Measurements from ENCODE around the gene LARGE1. TPM values are rescaled to one million over a fixed set of nuclear protein-coding genes. Genes with fewer than 3 reads are reported as not detected.

Gene LARGE1
- total and polyA plus RNA-seq, 9 of the 15 experiments (the other 6 are each of a cell fraction or from before 2014, with no cell fraction given): 0.01 to 0.66 (median 0.14) TPM; not detected in 2

DNA sequence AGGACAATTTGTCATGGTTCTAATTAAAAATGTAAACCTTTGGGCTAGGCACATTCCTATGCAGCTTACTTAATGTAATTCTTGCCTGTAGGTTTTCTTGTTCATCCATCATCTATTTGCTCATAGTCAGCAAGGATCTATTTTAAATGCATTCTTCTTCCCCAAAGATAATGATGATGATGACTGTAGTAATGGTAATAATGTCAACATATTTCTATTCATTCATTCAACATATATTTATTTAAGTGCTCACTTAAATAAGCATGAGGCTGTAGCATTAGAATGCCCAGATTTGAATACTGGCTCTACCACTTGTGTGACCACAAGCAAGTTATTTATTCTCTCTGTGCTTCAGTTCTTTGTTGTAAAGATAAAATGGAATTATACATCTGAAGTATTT is 692.5 kb downstream of the LARGE1 start (continued):
- no peak for TF ChIP-seq PTTG1 (tag; IDR thresholded peaks at IDR 0.05; ENCODE audit: low read depth)
- TF ChIP-seq CC2D1A (IDR thresholded peaks at IDR 0.05): no peak
- TF ChIP-seq BMI1 (IDR thresholded peaks at IDR 0.05; ENCODE audit: low read length): no peak
- TF ChIP-seq ZNF316 (IDR thresholded peaks at IDR 0.05): no peak
- TF ChIP-seq PHB2 (IDR thresholded peaks at IDR 0.05; ENCODE audit: low read depth): no peak
- no peak for TF ChIP-seq NFXL1 (CRISPR knock-in tag; IDR thresholded peaks at IDR 0.05)
- TF ChIP-seq ETS2 (tag; IDR thresholded peaks at IDR 0.05; ENCODE audit: borderline replicate concordance, poor library complexity, severe bottlenecking): no peak
- TF ChIP-seq ZNF584 (CRISPR knock-in tag; IDR thresholded peaks at IDR 0.05; ENCODE audit: low read depth): no peak

DNA sequence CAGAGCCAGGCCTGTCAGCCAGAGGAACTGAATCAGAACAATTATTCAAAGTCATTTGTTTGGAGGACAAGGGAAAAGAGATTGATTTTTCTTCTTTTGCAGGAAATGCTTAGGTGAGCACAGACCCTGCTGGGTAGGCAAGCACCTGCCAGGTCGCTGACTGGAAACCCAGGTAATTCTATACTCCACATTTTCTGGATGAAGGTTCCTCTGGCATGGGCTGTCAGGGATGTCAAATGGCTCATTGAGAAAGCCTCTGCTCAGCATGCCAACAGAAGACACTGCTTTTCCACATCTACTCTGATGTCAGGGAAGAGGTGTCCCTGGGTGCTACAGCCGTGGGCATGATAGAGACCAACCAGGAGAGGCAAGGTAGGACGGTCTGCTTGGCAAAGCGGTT is 695.4 kb downstream of the LARGE1 start:
- TF ChIP-seq HOXB6 (CRISPR knock-in tag; IDR thresholded peaks at IDR 0.05; ENCODE audit: borderline replicate concordance) (no peak), EP400 (IDR thresholded peaks at IDR 0.05) (no peak)
- Histone ChIP-seq H3K27ac (ENCODE audit: extremely low read depth, low read depth, low read length) (no peak overlapping the region), H3K36me3 (ENCODE audit: control insufficient read depth, insufficient read depth, low read length) (no peaks in the 10 kb centered on the region), H3K4me2 (ENCODE audit: insufficient read depth, low read length) (no peak overlapping the region), H3K9ac (ENCODE audit: insufficient read depth in 1 of 2, low read depth in 2 of 2, low read length in 2 of 2) (no peak overlapping the region), H2AFZ (ENCODE audit: low read depth, low read length) (no peak overlapping the region), H3K4me1 (replicated peaks in 1 of 2; ENCODE audit: control insufficient read depth in 2 of 2, insufficient read depth in 2 of 2, low read length in 2 of 2) (no peaks in the 10 kb centered on the region), H3K79me2 (ENCODE audit: control insufficient read depth, insufficient read depth, low read length) (no peaks in the 10 kb centered on the region), H3K4me3 (no peak overlapping the region), H3K27me3 (ENCODE audit: control insufficient read depth in 2 of 2, insufficient read depth in 2 of 2, low read length in 2 of 2) (no peaks in the 10 kb centered on the region), H3K9me3 (replicated peaks; ENCODE audit: control insufficient read depth, insufficient read depth, low read depth, low read length) (no peaks in the 10 kb centered on the region), H4K20me1 (replicated peaks; ENCODE audit: control insufficient read depth, insufficient read depth, low read length) (no peaks in the 10 kb centered on the region), H3K9me1 (ENCODE audit: control insufficient read depth, insufficient read depth, low read length) (no peaks in the 10 kb centered on the region)
- POLR2A ChIA-PET: no interaction called here
- ATAC-seq (no peak), DNase-seq (ENCODE audit: extremely low read depth in 1 of 4, low spot score in 3 of 4) (no peak), FAIRE-seq (no peak)
- WGBS (ENCODE audit: insufficient coverage, low coverage, missing lambda C conversion rate): 0% methylated on average over 4 of the region's 4 CpGs
- CTCF ChIA-PET (ENCODE audit: low intra/inter-chr PET ratio): no interaction called here
- in situ Hi-C loops (cut with MboI): loop anchor here (25.0 kb wide), 1 partner anchor 688 kb away; no protein-coding TSS in a partner anchor
- BruUV-seq (replicated peaks): no TSS peak
- intact Hi-C loops (cut with micrococcal nuclease): no loop called here

Small RNAs within 50 kb of the gene (microRNA-seq; reads per million reads assigned to microRNA genes)
- not detected for gene MIR4764 (ENCODE audit: borderline microRNAs expressed)

Small RNAs within 50 kb of the gene (small RNA-seq; reads per million reads assigned to genes)
- gene MIR4764 (not detected), gene SNORA50B (not detected)

All from K562 (cell line).